Panc1 (cell line): ENCODE measurements around the gene THEM4.

ENCODE experiments used
- CTCF ChIP-seq: fragments of 450-650 bp; IDR thresholded peaks from 2 replicates; pipeline ENCODE4 v1.5.1; 2017; ENCODE audit warnings: mild to moderate bottlenecking
- SIN3A ChIP-seq: IDR thresholded peaks from 2 replicates; pipeline ENCODE4 v1.6.1; 2012; ENCODE audit warnings: low read depth, mild to moderate bottlenecking, low read length, moderate library complexity, borderline replicate concordance; ENCODE audit not compliant: insufficient read depth

GRCh38 chr1:151948506-151948905, 39.2 kb upstream of the THEM4 start:
- TF ChIP-seq CTCF (no peak), SIN3A (no peak)
